ENCODE data around the gene OR13H1.

GRCh38 chrX:131513159-131513914 is 30.5 kb upstream of the OR13H1 start:
- TF ChIP-seq GATA2 (IDR thresholded peaks at IDR 0.05; ENCODE audit: low read depth, low read length) (no peak), GATA3 (IDR thresholded peaks at IDR 0.05; ENCODE audit: low read depth, low read length) (no peak)
